ENCODE data around the gene DYNLRB2. TPM values are rescaled to one million over a fixed set of nuclear protein-coding genes. Genes with fewer than 3 reads are reported as not detected.

Gene DYNLRB2
- polyA plus RNA-seq (2012; ENCODE audit: insufficient read depth, insufficient read length) = not detected

DNA sequence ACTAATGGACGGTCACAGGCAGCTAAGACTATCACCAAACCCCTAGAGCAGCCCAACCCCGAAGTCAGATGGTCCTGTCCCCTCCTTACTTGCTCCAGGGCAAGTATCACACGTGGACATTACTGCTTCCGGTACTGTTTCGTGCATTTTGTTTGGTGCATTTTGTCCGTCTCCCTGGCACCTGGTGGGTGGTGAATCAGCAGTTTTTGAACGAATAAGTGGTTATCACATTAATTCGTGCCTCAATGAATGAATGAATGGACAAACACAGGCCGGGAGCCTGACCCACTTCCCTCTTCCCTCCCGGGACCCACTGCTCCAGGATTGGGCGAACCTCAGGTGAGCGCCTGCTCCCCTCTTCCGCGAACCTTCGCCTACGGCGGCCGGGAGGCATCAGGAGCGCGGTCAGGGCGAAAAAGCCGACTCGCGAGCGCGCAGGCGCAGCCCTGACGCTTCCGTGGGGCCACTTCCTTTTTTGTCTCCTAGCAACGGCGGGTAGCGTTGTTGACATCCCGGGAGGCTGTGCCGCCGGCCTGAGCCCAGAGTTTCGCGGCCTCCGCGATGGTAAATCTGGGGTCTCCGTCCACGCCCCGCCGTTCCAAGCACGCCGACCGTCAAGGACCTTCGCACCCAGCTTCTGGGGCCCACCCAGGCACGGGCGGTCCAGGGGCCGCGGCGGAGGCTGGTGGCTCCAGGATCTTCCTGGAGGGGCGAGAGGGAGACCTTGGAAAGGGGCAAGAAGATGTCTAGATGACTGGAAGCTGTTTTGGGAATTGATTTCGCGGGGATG is at the start of gene DYNLRB2:
Gene DYNLRB2 (plus strand): TSS at position 478 of the 790 bp plus-strand sequence. CDS start 84 bp downstream, at position 562.
- H3K4me3 ChIP-seq (ENCODE audit: low read length) = peak within 1 kb of the TSS; percentile 58

DNA sequence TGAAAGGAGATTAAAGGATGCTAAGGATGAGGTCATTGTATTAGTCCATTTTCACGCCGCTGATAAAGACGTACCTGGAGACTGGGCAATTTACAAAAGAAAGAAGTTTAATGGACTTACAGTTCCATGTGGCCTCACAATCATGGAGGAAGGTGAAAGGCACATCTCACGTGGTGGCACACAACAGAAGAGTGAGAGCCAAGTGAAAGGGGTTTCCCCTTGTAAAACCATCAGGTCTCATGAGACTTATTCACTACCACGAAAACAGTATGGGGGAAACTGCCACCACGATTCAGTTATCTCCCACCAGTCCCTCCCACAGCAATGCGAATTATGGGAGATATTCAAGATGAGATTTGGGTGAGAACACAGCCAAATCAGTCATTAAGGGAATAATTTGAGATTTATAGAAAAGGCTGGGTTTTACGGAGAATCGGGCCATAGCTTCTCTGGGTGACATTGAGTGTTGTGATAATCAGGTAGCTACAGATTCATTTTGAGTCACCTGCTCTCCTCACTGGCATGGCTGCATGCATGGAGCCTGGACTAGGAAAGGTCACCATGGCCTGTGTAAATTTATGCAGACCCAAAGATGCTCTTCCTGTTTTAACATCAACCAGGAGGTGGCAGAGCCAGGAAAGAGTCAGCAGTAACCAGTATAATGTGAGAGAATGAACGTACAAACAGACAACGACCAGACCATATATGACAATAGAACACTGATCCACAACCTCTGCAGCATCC is 40.5 kb upstream of the DYNLRB2 start:
- no peak overlapping the region for H3K4me3 ChIP-seq (ENCODE audit: low read length)
- no peak for DNase-seq (ENCODE audit: low read depth, low spot score)

More for the DNA sequence above, at the start of gene DYNLRB2:
- peak; percentile 80 for DNase-seq (ENCODE audit: low read depth, low spot score)

DNA sequence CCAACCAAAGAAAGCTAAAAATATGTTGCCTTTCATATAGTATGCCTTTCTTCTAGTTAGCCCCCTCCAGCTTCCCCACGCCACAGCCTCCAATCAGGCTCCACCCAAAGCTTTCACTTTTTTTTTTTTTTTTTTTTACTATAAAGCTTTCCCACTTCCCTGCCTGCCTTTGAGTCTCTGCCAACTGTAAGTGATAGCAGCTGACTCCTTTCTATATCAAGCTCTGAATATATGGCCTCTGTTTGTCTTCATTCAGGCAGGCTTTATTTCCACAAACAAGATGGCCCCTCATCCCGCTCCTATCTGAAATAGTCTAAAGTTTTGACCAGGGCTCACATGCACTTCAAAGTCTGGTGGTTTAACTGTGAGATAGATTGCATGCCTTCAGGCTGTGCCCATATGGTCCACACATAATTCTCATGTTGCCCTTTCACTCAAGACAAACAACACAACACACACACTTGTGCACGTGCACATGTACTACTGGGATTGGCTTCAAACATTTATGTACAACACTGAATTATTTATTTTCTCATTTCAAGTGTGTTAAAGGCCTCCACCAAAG is 39.8 kb upstream of the DYNLRB2 start:
- H3K4me3 ChIP-seq (ENCODE audit: low read length) = no peak overlapping the region
- DNase-seq (ENCODE audit: low read depth, low spot score) = no peak

DNA sequence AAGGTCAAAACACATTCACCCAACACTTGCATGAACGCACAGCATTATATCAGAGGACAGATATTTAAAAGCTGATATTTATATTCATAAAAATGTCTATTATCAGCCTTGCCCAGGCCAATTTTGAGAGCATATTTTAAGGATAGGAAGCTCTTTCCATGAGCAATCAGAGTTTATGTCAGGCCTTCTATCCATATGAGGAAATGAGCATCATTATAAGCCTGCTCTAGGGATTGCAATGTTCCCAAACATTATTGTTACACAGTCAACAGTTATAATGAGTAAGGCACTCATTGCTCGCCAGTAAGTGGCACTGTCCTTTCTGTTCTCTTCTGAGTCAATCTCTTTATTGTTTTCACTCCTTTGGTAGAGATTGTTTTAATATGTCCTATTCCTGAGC is 37.7 kb upstream of the DYNLRB2 start:
- no peak for DNase-seq (ENCODE audit: low read depth, low spot score)

DNA sequence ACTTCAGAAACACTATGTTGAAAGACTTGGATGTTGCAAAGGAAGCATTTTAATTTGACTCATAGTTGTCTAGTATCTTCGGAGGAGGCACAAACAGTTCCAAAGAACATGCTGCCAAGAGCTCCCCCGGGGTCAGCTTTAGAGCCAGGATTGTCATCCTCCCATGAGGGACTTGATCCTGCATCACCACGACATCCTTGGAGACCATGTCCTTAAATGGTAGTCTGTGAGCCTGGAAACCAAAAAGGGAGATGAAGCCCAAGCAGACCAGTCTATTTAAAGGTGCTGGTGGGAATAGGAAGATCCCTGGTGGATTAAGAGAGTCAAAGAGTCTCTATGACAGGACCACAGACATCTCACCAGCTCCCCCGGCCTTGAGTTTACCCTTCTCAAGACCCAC is 33.3 kb upstream of the DYNLRB2 start:
- no peak for DNase-seq (ENCODE audit: low read depth, low spot score)
- no peak overlapping the region for H3K4me3 ChIP-seq (ENCODE audit: low read length)

More for the DNA sequence above, 37.7 kb upstream of the DYNLRB2 start:
- no peak overlapping the region for H3K4me3 ChIP-seq (ENCODE audit: low read length)

DNA sequence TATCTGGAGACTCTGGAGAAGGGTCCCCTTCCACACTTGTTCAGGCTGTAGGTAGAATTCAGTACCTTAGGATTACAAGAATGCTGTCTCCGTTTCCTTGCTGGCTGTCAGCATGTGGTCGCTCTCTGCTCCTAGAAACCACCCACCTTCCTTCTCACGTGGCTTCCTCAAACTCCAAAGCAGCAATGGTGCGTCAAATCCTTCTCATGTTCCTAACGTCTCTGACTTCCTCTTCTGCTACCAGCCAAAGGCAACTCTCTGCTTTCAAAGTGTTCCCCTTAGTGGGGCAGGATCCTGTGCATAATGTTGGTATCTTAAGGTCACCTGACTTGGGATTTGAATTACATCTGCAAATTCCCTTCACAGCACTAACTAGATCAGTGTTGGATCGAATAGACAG is 30.9 kb upstream of the DYNLRB2 start:
- H3K4me3 ChIP-seq (ENCODE audit: low read length) = no peak overlapping the region
- peak; percentile 12 for DNase-seq (ENCODE audit: low read depth, low spot score)

DNA sequence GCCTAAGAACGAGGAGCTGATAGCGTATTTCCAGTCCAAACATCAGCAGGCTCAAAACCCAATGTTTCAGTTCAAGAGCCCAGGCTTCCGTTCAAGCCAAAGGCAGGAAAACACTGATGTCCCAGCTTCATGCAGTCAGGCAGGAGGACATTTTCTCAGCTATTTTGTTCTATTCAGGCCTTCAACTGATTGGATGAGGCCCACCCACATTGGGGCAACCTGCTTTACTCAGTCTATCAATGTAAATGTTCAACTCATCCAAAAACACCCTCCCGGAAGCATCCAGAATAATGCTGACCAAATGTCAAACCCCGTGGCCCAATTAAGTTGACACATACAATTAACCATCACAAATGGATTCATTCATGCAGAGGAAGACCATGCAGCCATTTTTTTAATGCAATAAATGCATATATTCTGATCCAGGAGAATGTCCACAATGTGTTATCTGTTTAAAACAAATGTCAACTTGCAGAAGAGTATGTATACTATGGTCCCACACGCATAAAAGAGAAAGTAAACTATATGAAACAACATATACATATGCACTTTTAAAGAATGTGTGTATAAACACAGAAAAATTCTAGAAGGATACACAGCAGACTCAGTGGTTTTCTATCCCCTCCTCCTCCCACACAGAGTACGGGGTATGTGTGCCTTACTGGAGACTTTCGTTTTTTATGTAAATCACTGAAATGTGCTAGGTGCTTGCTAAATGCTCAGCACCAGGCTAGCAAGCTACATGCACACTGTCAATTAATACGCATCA is 28.8 kb upstream of the DYNLRB2 start:
- no peak overlapping the region for H3K4me3 ChIP-seq (ENCODE audit: low read length)
- no peak for DNase-seq (ENCODE audit: low read depth, low spot score)

DNA sequence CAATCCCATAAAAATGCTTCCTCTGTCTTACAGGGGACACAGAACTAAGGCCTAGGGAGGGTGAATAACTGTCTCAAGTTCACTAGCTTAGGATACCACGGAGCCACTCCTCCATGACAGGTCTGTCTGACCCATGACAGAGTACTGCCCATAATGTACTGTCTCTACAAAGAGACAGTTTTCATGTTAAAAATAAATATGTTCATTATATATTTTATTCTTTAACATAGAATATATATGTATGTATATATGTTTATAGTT is 28.3 kb upstream of the DYNLRB2 start:
- DNase-seq (ENCODE audit: low read depth, low spot score) = no peak
- H3K4me3 ChIP-seq (ENCODE audit: low read length) = no peak overlapping the region

DNA sequence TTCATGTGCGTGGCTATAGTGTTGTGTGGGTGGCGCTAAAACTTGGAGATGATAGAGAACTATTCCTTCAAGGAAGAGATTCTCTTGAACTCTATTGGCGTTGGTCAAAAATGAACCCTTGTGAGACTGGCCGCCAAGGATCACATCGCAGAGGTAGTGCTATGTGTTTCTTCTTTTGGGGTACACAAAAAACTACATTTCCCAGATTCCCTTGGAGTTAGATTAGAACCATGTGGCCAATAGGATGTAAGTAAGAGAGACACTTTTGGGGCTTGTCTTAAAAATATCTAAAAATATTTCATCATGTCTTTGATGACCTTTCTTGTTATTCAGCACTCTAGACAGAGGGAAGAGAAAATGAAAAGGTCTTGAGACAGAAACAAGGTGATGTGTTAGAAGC is 25.4 kb upstream of the DYNLRB2 start:
- H3K4me3 ChIP-seq (ENCODE audit: low read length) = no peak overlapping the region
- no peak for DNase-seq (ENCODE audit: low read depth, low spot score)

DNA sequence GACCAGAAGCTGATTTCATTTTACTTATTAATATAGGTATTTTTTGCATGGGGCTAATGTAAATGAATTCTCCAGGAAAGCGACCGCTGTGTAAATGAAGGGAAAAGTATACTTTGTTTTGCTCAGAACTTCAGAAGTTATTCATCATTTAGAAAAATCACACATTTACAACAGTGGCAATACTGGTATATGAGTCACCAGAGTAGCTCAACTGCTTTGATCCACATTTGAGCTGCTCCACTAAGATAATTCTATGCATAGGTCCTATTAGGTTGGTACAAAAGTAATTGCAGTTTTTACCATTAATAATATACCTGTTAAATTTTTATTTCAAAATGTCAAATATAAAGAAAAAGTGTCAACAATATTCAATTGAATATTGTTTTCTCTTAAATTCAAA is 22.9 kb upstream of the DYNLRB2 start:
- no peak overlapping the region for H3K4me3 ChIP-seq (ENCODE audit: low read length)
- DNase-seq (ENCODE audit: low read depth, low spot score) = no peak

DNA sequence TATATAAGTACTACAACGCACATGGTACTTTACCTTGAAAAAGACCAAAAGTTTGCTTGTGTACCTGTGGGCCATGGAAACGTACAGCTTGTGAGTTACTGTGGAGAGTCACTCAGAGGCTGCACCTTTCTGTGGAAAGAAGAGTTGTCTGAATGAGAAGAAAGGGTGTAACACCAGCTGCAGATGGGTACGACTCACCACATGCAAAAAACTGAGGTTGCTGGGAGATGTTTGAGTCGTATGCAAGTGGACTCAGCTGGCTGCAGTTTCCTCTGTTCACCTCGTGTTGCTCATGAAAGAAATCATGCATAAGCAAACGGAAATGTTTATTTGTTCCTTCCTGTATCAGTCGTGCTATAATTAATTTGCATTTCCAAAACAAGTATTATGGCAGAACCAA is 22.4 kb upstream of the DYNLRB2 start:
- peak; percentile 34 for DNase-seq (ENCODE audit: low read depth, low spot score)
- no peak overlapping the region for H3K4me3 ChIP-seq (ENCODE audit: low read length)

DNA sequence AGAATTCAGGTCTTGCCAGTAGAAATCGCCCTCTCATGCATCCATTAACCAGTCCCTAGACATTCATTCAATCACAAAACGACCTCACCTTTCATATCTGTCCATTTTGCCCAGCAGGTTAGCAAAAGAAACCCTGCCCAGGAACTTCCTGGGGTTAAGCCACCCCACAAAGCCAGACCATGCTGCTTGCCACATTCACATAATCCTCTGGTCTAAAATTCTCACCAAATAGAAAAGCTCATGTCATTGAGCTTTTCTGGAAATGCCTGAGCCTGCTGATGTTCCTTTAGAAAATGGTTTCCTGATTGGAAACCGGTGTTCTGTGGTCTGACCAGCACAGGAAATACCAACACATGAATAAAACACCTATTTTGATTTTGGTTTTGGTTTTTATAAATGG is 21.6 kb upstream of the DYNLRB2 start:
- DNase-seq (ENCODE audit: low read depth, low spot score) = no peak
- no peak overlapping the region for H3K4me3 ChIP-seq (ENCODE audit: low read length)

DNA sequence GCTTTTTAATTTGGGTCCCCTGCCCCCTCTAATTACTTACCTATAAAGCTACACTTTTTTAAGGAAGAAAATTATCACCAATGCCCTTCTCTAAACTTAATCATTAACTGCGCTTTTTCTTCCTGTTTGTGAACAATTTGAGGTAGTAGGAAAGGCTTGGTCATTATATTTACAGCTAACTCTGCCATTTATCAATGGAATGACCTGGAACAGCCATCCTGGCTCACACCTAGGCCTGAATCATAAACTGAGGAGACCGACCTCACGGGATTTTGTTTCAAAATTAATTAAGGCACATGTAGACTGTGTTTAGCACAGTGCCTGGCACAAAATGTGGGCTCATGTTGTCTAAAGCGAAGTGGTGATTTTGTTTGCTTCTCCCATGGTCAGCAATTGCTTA is 15.4 kb upstream of the DYNLRB2 start:
- H3K4me3 ChIP-seq (ENCODE audit: low read length) = no peak overlapping the region
- DNase-seq (ENCODE audit: low read depth, low spot score) = no peak

DNA sequence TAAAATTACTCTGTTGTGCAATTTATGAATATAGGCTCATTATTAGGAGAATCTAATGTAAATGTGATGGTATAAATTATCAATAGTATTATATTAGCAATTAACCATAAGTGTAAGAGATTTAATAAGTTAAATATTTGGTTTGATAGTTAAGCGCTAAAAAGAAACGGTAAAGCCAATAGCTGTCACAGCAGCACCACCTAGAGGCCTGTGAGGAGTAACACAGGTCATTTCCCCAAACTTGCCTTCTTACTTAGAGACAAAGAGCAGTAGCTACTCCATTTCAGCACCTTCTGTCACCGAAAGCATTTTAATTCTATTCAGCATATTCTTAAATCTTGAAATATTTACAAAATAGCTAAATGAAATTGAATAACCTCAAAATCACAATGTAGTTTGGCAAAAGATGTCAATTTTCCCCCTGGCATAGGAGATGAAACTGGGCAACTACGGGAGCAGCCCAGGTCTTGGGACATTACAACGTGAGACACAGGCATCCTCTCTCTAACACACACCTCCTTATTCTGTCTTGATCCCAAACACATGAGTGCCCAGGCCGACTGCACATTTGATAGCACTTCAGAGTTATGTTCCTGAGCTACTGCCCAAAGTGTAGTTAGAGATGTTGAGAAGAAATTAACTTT is 14.3 kb upstream of the DYNLRB2 start:
- peak; percentile 60 for DNase-seq (ENCODE audit: low read depth, low spot score)

DNA sequence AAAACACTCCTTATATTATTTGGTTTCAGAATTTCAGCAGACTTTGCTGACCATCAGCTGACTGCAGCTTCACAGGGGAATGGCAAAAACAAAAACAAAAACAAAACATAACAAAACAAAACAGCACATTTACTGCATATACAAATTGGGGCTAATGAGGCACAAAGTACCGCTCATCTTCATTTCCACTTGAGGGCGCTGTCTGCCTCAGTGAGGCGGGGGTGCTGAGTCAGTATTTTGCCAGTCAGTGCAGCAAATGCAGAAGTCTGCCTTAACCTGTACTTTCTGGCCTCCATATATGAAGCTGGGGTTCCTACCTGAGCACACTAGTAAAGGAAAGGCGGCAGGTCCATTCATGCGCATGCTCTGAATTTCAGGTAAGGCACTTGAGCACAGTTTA is 13.5 kb upstream of the DYNLRB2 start:
- no peak overlapping the region for H3K4me3 ChIP-seq (ENCODE audit: low read length)
- peak; percentile 29 for DNase-seq (ENCODE audit: low read depth, low spot score)

More for the DNA sequence above, 14.3 kb upstream of the DYNLRB2 start:
- H3K4me3 ChIP-seq (ENCODE audit: low read length) = no peak overlapping the region

DNA sequence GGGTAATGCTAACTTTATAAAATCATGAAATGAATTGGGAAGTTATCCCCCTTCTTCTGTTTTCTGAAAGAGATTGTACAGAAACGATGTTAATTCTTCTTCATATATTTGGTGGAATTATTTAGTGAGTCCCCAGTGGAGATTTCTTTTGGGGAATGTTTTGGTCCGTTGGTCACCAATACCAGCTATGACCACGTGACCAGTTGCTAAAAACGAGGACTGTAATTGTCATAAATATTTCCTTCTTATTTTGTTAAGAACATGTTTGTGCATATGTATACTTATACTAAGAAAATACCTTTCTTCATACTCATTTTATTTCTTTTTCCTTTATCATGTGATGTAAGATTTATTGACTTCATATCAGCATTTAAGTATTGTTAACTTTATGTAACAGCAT is 10.3 kb upstream of the DYNLRB2 start:
- no peak for DNase-seq (ENCODE audit: low read depth, low spot score)
- no peak overlapping the region for H3K4me3 ChIP-seq (ENCODE audit: low read length)

DNA sequence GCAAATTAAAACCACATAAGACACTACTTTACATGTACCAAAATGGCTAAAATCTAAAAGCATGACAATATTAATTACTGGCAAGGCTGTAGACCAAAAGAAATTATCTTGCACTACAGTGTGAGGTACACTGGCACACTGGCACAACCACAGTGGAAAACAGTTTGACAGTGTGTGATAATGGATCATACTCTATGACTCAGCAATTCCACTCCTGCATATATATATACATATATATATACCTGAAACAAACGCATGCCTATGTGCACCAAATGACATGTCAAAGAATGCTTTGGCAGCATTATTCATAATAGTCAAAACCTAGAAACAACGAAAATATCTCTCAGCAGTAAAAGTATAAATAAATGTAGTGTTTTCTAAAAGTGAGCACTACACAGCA is 4.6 kb upstream of the DYNLRB2 start:
- no peak for DNase-seq (ENCODE audit: low read depth, low spot score)
- H3K4me3 ChIP-seq (ENCODE audit: low read length) = no peak overlapping the region

DNA sequence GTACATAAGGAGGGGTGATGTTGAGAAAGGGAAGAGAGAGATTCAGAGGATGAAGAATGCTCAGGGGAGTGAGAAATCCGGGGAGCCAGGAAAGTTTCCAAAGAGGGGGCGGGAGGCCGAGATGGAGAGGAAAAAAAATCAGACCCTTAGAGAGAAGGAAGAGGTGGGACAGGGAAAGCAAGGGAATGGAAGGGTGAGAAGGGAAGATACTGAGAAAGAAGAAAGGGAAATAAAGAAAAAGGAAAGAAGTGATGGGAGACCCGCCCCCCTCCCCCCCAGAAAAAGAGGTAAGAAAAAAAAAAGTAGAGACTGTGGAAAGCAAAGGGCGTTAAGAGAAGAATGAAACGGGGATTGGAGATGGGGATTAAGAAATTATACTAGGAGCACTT is 507 bp downstream of the DYNLRB2 start:
- peak overlapping the region; percentile 58 for H3K4me3 ChIP-seq (ENCODE audit: low read length)

DNA sequence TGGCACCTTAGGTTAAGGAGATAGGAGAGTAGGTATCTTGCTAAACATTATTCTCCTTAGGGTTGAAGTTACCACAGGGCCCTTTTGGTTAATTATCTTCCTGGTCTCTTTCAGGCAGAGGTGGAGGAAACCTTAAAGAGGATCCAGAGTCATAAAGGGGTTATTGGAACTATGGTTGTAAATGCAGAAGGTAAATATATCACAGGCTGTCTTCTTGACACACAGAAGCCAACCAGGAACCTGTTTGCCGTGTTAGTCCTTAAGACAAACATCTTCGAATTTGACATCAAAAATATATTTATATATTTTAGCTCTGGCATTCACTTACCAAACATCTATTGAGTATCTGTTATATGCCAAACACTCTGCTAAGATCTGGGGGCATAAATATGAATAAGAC is 2.4 kb downstream of the DYNLRB2 start:
- no peak overlapping the region for H3K4me3 ChIP-seq (ENCODE audit: low read length)
- DNase-seq (ENCODE audit: low read depth, low spot score) = no peak

More for the DNA sequence above, 507 bp downstream of the DYNLRB2 start:
- no peak for DNase-seq (ENCODE audit: low read depth, low spot score)

Measured in Jurkat, Clone E6-1 (cell line).